Spleen (tissue), 7 donors: ENCODE measurements around the gene DOCK1.

Source experiments
- CTCF ChIP-seq, 11 experiments: fragments of 200-600 bp in 7 of 11; fragments of 450-650 bp in 4 of 11; sonication (generic) in 4 of 11; IDR thresholded peaks in 8 of 11; conservative IDR thresholded peaks in 3 of 11; 1 replicate in 7 of 11; 2 replicates in 4 of 11; pipeline versions ENCODE4 v1.4.0 to v1.8.0; 2016 to 2021; ENCODE audit warnings: antibody characterized with exemption in 11 of 11, inconsistent platforms in 4 of 11, mild to moderate bottlenecking in 1 of 11
- POLR2A ChIP-seq, 3 donors: fragments of 450-650 bp; IDR thresholded peaks; one replicate each; pipeline ENCODE4 v1.5.1; 2017; ENCODE audit warnings: antibody characterized with exemption in 3 of 3, mild to moderate bottlenecking in 1 of 3
- POLR2AphosphoS5 ChIP-seq, 3 donors: sonication (generic); formaldehyde crosslinking; IDR thresholded peaks; one replicate each; pipeline ENCODE4 v1.5.1; 2017; ENCODE audit warnings: antibody characterized with exemption in 3 of 3
- donor health status: DM: no; HTN: no; CAD: no; lungs with moderate emphysema.
- donor health status: DM: no; HTN: no; CAD: no.
- donor health status: DM: no; HTN: no; CAD: no.

DNA sequence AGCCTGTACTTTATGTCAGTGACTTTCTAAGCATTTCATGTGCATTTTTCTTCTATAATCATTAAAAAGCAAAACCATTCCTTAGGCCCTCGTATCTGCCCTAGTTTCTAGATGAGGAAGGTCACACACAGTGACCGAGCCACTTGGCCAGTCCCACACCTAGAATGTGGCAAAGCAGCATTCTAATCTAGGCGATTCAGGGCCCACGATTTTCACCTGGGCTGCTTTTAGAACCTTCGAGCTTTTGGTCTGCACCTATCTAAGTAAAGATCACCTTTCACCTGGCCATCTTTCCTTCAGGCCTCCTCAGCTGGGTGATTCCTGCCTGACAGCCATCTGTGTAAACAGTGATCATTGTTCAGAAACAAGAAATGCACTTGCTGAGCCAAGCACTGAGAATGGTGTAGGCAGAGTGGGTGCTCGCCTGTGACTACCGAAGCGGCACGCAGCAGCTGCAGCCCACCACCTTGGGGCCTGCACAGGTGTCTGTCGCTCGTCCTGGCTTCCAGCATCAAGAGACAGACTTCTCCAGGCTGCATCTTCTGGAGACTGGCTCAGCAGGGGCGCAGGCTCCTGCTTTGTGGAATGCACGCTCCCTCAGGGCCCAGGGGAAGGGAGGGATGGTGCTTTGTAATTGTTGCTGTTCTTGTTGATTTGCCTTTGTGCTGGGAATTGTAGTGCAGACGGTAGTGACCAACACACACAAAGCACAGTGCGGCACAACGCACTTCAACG, 440.2 kb downstream of the DOCK1 start:
- TF ChIP-seq CTCF (IDR thresholded peaks at IDR 0.05 in 8 of 11, conservative IDR thresholded peaks at IDR 0.05 in 3 of 11) (no peak), POLR2A (IDR thresholded peaks at IDR 0.05) (no peak), POLR2AphosphoS5 (IDR thresholded peaks at IDR 0.05) (no peak)
